Vagina (tissue), 2 donors: ENCODE results near the gene WDTC1.

ENCODE experiments used
- POLR2A ChIP-seq, 2 donors: fragments of 450-650 bp; IDR thresholded peaks; one replicate each; pipeline ENCODE4 v1.6.1; 2017; ENCODE audit warnings: antibody characterized with exemption in 2 of 2, mild to moderate bottlenecking in 2 of 2, moderate library complexity in 2 of 2
- POLR2AphosphoS5 ChIP-seq, 2 donors: sonication (generic); formaldehyde crosslinking; IDR thresholded peaks; one replicate each; pipeline ENCODE4 v1.9.0; 2017; ENCODE audit warnings: antibody characterized with exemption in 2 of 2, mild to moderate bottlenecking in 2 of 2, low read depth in 1 of 2; ENCODE audit not compliant: insufficient read depth in 1 of 2

DNA sequence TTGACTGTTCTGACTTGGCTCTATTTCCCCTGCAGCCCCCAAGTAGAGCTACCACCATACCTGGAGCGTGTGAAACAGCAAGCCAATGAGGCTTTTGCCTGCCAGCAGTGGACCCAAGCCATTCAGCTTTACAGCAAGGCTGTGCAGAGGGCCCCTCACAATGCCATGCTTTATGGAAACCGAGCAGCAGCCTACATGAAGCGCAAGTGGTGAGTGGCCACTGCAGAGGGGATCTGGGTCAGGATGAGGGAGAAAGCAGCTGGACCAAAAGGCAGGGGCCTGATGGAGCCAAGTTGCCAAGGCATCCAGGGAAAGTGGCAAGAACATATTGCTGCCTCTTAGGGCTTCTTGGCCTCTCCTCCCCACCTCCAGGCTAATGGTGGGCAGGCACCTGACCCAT lies 63.5 kb downstream of the WDTC1 start:
- TF ChIP-seq POLR2A (IDR thresholded peaks at IDR 0.05): no peak
- no peak for TF ChIP-seq POLR2AphosphoS5 (IDR thresholded peaks at IDR 0.05; ENCODE audit: insufficient read depth in 1 of 2, low read depth in 1 of 2)
